ENCODE data around the gene TIMP1.
"Not testable (repeated sequence)": the region's sequence is repeated elsewhere in the genome, so short reads cannot be mapped to it uniquely, and the experiment has no call there.

TIMP1 gene

DNA sequence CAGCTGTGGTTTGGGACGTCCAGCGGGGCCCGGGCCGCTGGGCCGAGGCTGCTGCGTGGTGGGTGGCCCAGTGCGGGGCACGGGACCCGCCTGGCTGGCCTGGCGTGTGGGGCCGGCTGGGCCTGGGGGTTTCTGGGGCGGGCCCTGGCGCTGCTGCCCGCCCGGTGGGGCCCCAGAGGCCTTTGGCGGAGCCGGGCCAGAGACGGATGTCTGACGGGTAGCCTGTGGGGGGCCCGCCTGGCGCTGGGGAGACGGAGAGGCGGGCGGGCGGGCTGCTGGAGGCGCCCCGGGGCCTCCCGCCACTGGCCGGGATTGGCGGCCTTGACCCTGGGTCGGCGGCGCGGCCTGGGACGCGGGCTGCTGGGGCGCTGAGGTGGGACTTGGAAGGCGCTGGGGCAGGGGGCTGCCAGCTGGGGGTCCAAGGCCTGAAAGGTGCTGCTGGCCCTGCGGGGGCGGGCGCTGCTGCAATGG, 8.1 kb upstream of the TIMP1 start:
- no peak for DNase-seq

DNA sequence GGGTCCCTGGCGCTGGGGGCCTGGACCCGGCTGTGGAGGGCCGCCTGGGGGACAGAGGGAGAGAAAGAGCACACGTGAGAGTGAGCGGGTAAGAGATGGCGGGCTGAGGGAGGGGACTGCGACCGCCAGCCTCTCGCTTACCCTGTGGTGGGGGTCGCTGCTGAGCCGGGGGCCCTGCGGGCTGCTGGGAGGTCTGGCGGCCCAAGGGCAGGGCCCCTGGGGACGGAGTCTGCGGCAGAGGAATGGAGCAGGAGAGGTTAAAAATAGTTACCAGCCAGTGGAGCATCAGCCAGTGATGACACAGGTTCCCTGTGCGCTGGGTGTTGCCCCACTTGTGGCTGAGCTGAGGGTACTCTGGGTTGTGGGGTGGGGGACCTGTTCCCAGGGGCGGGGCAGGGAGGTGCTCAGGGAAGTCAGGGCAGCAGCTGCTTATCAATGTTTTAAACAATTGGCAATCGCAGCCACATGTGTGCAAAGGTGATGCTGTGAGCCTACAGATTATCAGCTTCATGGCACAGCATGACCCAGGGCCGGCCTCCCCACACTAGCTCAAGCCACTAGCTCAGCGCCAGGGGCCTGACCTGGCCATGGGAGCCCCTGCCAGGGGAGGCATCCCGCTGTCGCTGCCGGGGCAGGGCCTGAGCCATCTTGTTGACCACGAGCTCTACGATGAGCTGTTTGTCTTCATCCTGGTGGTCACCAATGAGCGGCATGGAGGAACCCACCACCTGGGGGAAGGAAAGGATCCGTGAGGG, 7.5 kb upstream of the TIMP1 start:
- DNase-seq: no peak

DNA sequence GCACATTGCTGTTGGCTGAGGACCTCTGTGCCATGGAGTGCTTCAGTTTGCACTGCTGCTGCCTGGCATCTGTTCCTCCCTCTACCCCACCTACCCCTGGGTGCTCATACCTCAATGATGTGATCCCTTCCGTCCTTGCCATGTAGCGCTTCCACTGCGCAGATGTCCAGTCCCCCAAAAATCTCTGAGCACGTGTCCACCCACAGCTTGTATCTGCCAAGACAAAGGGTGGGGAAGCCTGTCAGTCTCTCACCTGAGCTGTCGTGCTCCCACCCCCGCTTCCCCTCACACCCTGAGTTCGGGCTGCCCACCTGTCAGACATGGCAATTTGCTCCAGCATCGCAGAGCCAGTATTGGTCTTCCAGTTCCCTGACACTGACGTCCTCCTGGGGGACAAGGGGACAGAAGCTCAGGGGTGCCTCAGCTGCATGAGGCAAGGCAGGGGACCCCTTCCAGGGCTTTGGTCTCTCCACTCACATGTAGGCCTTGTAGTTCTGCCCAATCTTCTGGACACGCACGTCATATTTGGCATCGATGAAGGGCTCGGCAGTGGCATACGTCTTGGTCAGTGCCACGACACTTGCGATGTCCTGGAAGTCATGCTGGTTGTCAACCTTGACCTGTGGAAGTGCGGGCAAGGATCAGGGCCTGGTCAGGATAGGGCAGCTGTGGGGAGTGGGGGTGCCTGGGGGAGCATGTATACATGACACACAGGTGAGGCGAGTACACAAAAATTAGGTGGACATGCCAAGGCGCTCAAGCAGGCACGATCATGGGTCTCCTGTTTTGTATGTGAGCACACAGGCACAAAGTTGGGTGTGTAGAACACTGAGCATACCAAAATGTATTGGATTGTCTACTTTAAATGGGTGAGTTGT, 6.0 kb upstream of the TIMP1 start:
- no peak for DNase-seq

DNA sequence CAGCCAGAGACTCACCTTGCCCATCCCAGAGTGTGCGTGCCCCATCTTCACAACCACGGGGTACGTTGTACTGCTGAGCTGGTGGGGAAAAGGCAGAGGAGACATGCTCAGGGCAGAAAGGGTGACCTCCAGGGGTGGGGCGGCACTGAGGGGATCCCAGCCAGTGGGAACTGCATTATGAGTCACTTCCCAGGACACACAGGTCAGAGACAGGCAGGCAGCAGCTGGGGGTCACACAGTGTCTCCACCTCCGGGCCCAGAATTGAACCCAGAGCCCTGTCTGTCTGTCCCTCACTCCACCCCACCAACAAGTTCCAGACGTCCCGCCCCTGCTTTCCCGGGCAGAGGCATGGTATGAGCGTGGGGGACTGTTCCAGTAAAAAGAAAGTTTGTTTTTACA, 4.8 kb upstream of the TIMP1 start:
- no peak for DNase-seq

DNA sequence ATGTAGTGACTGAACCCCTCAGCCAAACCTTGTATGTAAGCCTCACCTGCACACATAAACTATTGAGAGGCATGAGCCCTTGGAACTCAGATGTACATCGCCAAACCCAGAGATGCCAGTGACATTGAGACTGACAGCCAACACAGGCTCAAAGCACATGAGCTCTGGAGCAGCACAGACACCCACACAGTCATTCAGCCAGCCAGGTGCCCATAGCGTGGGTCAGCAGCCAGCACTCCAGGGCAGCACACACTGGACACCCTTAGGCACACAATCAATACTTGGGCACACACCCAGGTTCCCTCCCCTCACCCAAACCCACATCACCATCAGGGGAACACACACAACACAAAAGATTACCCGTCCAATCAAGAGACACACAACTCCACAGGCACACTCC, 4.3 kb upstream of the TIMP1 start:
- no peak for DNase-seq

DNA sequence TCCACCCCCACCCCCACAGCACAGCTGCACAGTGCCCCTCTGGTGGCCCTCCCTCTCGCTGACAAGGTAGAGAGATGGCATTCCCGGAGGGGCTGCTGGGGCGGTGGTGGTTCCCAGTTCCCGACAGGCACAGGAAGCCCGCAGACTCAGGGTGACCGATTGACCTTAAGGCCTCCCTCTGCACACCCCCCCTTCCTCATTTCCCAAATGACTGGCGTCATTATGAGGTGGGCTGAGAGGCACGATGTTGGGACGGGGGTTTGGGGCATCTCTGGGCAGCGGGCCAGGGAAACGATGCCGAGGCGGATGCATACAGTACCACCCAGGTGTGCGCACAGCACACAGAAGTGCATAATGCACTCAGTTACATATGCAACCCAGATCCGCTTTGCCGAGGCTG, 3.5 kb upstream of the TIMP1 start:
- no peak for DNase-seq

DNA sequence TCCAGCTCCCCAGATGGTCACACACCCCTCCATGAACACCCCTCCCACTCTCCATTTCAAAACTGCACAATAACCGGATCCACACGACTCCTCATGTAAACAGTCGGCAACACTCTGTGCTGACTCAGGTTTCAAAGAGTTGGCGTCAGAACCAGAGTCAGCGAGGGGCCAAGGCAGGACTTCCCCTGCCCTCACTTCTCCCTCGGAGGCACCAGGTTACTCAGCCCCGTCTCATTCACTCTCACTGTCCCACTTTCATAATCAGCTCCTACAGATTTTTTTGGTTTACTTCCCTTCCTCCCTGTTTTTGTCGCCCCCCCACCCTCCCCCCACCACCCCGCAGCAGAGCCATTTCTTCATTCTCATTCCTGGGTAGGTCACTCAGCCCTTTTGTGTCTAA, 2.7 kb upstream of the TIMP1 start:
- no peak for DNase-seq

DNA sequence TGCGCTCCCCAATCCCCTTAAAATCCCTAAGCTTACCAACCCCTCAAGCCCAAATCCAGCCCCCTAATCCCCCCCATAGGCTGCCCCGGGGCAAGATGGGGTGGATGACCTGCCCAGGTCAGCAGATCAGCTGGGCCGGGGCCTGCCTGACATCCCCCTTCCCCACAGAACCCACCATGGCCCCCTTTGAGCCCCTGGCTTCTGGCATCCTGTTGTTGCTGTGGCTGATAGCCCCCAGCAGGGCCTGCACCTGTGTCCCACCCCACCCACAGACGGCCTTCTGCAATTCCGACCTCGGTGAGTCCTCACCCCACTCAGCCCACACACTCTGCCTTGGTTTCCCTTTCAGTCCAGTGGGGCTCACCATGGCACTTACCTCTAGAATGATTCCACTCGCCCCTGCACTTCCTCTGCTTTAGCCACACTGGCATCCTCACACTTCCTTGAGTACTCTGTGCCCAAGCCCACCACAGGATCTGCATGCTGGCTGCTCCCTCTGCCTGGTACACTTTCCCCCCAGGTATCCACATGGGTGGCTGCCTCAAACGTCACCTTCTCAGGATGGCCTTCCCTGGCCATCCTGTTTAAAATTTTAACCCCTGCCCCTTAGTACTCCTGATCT, 1.1 kb downstream of the TIMP1 start:
- DNase-seq: no peak

DNA sequence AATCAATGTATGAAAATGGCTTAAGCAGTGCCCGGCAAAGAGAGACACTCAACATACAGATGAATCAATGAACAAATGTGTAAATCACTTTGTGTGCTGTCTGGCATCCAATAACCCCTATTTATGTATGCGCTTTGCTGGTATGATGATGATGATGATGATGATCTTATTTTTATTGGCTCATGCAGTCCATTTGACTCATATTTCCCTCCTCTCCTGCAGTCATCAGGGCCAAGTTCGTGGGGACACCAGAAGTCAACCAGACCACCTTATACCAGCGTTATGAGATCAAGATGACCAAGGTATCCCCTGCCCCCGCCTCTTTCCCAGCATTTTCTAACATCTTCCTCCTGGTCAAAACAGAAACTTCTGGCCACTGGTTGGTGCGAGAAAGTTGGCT, 2.5 kb downstream of the TIMP1 start:
- DNase-seq: no peak

DNA sequence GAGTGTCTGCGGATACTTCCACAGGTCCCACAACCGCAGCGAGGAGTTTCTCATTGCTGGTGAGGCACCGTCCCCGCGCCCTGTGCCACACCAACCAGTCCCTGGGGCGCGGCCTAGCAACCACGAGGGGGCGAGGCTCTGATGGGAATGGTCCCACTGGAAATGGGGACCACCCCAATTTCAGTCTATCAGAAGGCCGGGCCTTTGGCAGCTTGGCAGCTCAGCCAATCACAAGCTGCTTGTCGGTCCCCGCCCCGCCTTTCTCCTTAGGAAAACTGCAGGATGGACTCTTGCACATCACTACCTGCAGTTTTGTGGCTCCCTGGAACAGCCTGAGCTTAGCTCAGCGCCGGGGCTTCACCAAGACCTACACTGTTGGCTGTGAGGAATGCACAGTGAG, 3.0 kb downstream of the TIMP1 start:
- DNase-seq: no peak

DNA sequence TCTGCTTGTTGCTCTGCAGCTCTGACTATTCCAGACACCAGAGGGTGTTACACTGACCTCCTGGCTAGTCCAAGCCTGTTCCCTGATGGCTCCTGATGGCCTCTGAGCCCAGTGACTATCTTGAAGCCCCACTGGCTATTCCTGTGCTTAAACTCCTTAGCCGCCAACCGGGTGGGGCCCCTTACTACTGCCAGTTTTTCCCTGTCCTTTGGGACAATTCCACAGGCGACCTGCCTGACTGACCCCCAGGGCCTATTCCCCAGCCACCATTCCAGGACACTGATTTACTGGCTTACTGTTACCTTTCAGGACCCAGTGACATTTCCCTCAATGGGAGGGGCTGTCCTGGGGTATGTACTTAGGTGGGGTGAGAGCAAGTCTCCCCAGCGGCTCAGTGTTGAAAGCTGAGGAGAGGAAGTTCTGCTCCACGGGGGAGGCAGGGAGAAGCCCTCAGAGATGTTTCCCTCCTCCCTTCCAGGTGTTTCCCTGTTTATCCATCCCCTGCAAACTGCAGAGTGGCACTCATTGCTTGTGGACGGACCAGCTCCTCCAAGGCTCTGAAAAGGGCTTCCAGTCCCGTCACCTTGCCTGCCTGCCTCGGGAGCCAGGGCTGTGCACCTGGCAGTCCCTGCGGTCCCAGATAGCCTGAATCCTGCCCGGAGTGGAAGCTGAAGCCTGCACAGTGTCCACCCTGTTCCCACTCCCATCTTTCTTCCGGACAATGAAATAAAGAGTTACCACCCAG, 4.0 kb downstream of the TIMP1 start:
- DNase-seq: no peak

DNA sequence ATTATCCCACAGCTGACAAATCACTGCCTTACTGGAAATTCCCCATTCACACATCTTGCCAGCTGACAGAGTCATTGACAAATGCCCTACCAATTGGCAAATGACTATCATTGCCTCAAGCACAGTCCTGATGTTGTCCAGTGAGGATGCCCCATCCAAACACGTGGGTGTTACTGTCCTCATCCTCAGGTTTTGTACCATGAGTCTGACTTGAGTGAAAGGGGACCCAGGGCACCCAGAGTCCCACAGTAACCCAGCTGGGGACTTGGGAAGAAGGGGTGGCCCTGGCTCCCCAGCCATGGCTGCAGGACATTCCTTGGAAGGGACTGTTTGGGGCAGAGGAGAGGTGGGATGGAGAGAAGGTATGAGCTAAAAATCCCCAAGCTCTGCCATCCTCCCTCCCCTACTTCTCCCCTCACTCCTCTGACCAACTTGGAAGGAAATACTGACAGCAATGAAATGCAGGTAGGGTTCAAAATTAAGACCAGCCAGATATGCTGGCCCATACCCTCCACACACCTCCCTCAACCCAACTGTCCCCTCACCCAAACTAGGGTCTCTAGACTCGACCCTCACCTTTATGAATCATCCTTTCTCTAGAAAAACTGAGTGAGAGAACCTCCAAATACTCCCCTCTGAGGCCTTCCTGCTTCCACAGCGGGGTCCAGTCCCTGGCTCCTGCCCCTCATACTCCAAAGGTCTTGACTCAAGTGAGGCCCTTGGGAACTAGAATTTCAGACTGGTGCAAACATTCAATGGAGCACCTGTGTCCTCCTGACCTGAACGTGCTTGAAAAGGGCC, 5.1 kb downstream of the TIMP1 start:
- DNase-seq: no peak

DNA sequence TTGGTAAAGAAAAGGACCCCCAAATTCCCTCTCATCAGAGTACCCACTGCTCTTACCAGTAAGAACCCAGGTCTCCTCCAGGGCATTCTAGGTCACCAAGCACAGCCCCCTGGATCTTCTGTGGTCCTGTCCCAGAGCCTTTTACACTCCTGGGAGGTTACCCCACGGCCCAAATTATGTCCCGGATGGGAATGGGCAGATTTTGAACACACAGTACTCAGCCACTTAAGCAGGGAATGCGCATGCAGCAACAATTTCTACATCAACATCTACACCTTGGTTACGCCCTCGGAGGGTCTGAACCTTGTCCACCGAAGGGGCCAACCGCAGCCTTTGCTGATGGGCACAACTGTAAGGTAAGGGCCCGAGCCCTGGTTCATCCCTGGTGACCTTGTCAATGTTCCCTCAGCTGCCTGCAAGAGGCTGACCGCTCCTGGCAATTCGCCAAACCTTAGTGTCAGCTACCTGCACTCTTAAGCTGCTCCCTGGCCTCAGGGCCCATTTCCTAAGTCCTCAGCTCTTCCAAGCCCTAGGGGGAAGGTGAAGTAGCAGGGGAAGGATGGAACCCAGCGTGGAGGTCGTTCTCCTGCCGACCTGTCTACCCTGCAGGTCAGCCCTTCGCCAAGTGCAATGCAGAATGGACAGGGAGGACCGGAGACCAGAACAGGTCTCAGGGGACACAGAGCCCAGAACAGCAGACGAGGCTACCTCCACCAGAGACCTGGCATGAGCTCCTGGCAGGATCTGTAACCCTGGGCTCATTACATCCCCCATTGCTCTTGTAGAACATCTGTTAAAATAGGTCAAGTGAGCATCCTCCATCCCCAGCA, 5.9 kb downstream of the TIMP1 start:
- DNase-seq: no peak

DNA sequence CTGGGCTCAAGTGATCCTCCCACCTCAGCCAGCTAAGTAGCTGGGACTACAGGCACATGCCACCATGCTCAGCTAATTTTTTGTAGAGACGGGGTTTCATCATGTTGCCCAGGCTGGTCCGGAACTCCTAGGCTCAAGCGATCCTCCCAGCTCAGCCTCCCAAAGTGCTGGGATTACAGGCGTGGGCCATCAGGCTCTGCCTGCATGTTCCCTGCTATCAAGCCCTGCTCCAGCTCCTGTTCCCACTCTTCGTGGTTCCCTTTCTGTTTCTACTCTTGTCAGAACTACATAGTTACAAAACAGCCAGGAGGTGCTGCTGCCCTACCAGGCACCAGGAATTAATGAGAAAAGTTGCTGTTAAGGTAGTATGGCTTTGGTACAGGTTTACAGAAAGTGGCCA, 8.7 kb downstream of the TIMP1 start:
- no peak for DNase-seq

DNA sequence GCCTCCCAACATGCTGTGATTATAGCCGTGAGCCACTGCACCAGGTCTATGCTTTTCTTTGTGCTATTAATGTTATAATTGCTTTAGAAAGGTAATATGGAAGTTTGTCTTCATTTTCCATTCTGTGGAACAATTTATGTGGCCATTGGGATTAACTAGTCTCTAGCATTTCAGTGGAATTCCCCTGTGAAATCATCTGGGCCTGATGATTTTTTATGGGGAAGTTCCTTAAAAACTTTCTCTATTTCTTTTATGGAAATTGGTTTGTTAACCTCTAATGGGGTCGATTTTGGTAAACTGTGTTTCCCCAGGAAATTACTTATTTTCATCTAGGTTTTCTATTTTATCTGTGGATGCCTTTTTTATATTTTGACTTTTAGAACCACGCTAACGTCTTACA, 11.3 kb downstream of the TIMP1 start:
- DNase-seq: no peak

DNA sequence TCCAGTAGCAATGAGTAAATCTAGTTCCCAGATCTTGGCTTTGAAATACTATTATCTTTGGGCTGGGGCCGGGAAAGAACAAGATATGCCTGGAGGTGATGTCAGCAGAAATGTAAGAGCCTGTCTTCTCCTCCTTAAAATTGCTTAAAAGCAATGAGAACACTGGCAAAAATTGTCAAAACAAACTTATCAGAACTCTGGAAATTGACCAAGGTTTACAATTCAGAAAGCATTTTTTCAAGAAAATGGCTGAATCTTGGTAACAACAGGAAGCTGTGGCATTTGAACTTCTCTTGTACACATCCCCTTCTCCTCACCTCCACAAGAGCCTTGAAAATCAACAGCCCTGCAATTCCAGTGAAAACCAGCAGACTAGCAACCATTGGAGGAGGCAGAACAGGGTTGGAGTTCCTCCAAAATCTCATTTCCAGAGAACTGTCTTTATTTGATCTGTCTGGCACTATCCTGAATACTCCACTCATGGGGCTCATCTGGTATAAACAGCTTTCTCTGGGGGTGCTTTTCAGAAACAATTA, 13.5 kb downstream of the TIMP1 start:
- DNase-seq: no peak

DNA sequence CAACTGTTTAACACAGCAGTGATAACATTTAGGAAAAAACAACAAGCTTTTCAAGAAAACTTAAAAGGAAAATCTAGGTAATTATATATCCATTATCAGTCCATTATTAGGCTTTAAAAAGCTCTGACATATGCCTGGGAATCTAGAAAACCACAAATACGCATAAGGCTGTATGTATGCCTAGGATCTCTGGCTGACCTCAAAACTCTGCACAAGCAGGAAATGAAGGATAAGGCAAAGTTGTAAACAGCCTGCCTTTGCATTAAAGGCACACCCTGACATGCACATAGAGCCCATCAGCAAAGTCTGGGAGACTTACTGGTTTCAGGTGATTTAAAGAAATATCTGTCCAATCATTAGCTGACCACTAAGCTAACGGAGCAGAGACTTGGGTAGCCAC, 14.0 kb downstream of the TIMP1 start:
- no peak for DNase-seq

DNA sequence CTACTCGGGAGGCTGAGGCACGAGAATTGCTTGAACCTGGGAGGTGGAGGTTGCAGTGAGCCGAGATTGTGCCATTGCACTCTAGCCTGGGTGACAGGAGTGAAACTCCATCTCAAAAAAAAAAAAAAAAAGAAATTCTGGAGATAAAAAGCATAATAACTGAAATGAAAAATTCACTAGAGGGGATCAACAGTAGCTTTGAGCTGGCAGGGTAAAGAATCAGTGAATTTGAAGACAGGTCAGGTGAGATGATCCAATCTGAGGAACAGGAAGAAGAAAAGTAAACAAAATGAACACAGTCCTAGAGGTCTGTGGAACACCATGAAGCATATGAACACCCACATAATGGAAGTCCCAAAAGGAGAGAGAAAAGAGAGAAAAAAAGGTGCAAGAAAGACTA, 15.0 kb downstream of the TIMP1 start:
- DNase-seq: no peak

DNA sequence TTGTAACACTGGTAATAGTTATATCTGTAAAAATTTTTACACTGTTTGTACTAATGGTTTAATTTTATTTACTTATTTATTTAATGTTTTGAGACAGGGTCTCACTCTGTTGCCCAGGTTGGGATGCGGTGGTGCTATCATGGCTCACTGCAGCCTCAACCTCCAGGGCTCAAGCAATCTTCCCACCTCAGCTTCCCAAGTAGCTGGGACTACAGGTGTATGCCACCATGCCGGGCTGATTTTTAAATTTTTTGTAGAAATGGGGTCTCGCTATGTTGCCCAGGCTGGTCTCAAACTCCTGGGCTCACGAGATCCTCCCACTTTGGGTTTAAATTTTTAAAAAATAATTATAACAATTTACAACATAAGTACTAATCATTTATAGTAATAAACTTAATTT, 20.9 kb downstream of the TIMP1 start:
- not testable (repeated sequence) for DNase-seq

DNA sequence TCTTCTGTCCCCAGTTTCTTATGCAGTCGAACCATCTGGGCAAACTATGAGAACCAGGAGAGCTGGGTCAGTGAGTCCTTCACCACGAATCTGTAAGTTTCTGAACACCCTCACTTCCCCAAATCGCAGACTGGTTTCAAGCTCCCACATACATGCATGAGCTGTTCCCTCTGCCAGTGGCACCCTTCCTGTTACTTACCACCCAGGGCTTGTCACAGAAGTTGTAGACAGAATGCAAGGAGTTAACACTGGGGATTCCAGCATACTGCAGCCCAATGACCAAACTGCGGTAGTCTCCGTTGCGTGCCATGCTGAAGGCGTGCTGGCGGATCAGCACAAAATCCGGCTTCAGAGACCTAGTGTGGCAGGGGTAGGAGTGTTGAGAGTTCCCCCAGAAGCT, 22.8 kb downstream of the TIMP1 start:
- no peak for DNase-seq

DNA sequence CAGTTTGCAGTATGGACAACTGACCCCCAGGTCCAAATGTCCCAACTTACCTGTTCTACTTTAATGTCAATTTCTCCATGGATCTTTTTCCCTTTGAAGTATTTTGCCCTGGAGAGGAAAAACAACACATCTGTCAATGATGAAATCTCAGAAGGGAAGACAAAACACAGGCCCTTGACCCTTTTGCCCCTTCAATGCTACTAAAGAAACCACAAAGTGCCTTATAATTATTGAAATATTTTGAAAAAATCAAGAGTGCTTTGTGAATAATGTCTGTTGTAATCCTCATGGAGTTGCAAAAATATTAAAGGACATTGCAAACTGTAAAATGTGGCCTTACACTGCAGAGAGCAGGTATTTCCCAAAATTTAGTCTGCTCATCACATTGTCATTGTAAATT, 24.9 kb downstream of the TIMP1 start:
- no peak for DNase-seq

Data from stimulated activated CD4-positive, alpha-beta T cell treated with anti-CD3 and anti-CD28 coated beads, Interleukin-12 subunit alpha, Interleukin-12 subunit beta, amount 100 ng/mL, for 4 hours (primary cell).